Smooth muscle cell (in vitro differentiated cells): ENCODE data around the gene ID1. TPM values are rescaled to one million over a fixed set of nuclear protein-coding genes. Genes with fewer than 3 reads are reported as not detected.
A peak's percentile ranks its signal among the peaks of the same experiment; 100 is the strongest.

ENCODE experiments used
- DNase-seq: peaks from one replicate; lab custom pipeline; 2025; ENCODE audit not compliant: unreplicated experiment; lab: John Stamatoyannopoulos, UW
- H2AFZ ChIP-seq: fragments of 200-600 bp; sonication (generic); 2 replicates; pipeline ENCODE4 v1.6.0; 2016; ENCODE audit warnings: antibody characterized with exemption, low read depth, mild to moderate bottlenecking
- H3F3A ChIP-seq: fragments of 200-600 bp; sonication (generic); 2 replicates; pipeline ENCODE4 v1.6.0; 2017; ENCODE audit warnings: antibody characterized with exemption, low read depth
- H3K27ac ChIP-seq: fragments of 200-600 bp; sonication (generic); 2 replicates; pipeline ENCODE4 v1.5.1; 2016; ENCODE audit warnings: low read depth, mild to moderate bottlenecking
- H3K27me3 ChIP-seq: fragments of 200-600 bp; sonication (generic); 2 replicates; pipeline ENCODE4 v1.6.1; 2016; ENCODE audit warnings: low read depth, mild to moderate bottlenecking
- H3K36me3 ChIP-seq: fragments of 200-600 bp; sonication (generic); 2 replicates; pipeline ENCODE4 v1.5.1; 2016; ENCODE audit warnings: low read depth
- H3K4me1 ChIP-seq: fragments of 200-600 bp; sonication (generic); 2 replicates; pipeline ENCODE4 v1.5.1; 2016; ENCODE audit warnings: low read depth
- H3K4me2 ChIP-seq: fragments of 200-600 bp; sonication (generic); 2 replicates; pipeline ENCODE4 v1.6.0; 2016; ENCODE audit warnings: mild to moderate bottlenecking
- H3K4me3 ChIP-seq: fragments of 200-600 bp; sonication (generic); 2 replicates; pipeline ENCODE4 v1.5.1; 2016; ENCODE audit warnings: mild to moderate bottlenecking
- H3K79me2 ChIP-seq: fragments of 200-600 bp; sonication (generic); 2 replicates; pipeline ENCODE4 v1.6.0; 2016; ENCODE audit warnings: low read depth, mild to moderate bottlenecking
- H3K9ac ChIP-seq: fragments of 200-600 bp; sonication (generic); 2 replicates; pipeline ENCODE4 v1.6.0; 2016; ENCODE audit warnings: low read depth
- H3K9me3 ChIP-seq: fragments of 200-600 bp; sonication (generic); replicated peaks from 2 replicates; pipeline ENCODE4 v1.5.1; 2016; ENCODE audit warnings: low read depth
- H4K20me1 ChIP-seq: fragments of 200-600 bp; sonication (generic); 2 replicates; pipeline ENCODE4 v1.6.0; 2016; ENCODE audit warnings: low read depth
- CTCF ChIP-seq: fragments of 200-600 bp; sonication (generic); IDR thresholded peaks from 2 replicates; pipeline ENCODE4 v1.5.1; 2017; ENCODE audit warnings: borderline replicate concordance, mild to moderate bottlenecking, antibody characterized with exemption; ENCODE audit not compliant: insufficient read depth, poor library complexity, severe bottlenecking
- WGBS: methylation state at CpG from one replicate; pipeline ENCODE4 v1.1.7; 2016; ENCODE audit warnings: low lambda C conversion rate; 5-methylcytosine and 5-hydroxymethylcytosine counted together
- polyA plus RNA-seq: library from polyadenylated mRNA; unstranded; fragments of >200 nt; fragmentation: Nextera tagmentation; extraction: Ambion mirVana; gene quantifications from 2 replicates; pipeline ENCODE4 v1.2.1, GENCODE V29; 2016
- total RNA-seq: library from RNA; depleted of rRNA; stranded (reverse); fragments of >200 nt; gene quantifications from 2 replicates; pipeline ENCODE4 v1.2.3, GENCODE V29; 2014

Gene ID1
- total and polyA plus RNA-seq, 2 experiments from 2014 or later = 87.6 to 396 TPM

- no peak for TF ChIP-seq CTCF
- DNase-seq = no peak
- Histone ChIP-seq H3K4me2 (no peak overlapping the region), H3K27ac (no peak overlapping the region), H2AFZ (no peak overlapping the region), H3K4me1 (peaks cover 4% of the 10 kb centered on the region), H4K20me1 (no peaks in the 10 kb centered on the region), H3K9ac (no peak overlapping the region), H3K79me2 (no peaks in the 10 kb centered on the region), H3K27me3 (no peaks in the 10 kb centered on the region), H3F3A (no peaks in the 10 kb centered on the region), H3K4me3 (no peak overlapping the region), H3K9me3 (no peaks in the 10 kb centered on the region), H3K36me3 (no peaks in the 10 kb centered on the region)
- 80% methylated on average over 7 of the region's 7 CpGs for WGBS
Observed at GRCh38 chr20:31580706-31581105, 24.4 kb upstream of the ID1 start.

- no peak overlapping the region for H2AFZ ChIP-seq
- no peak overlapping the region for H3K4me3 ChIP-seq
- no peaks in the 10 kb centered on the region for H3K27me3 ChIP-seq
- peaks cover 6% of the 10 kb centered on the region for H3K4me1 ChIP-seq
- no peaks in the 10 kb centered on the region for H3K9me3 ChIP-seq
- H3K79me2 ChIP-seq = no peaks in the 10 kb centered on the region
- no peak overlapping the region for H3K27ac ChIP-seq
- no peak overlapping the region for H3K4me2 ChIP-seq
- no peaks in the 10 kb centered on the region for H3K36me3 ChIP-seq
- H3K9ac ChIP-seq = no peak overlapping the region
- 85% methylated on average over 13 of the region's 13 CpGs for WGBS
- H4K20me1 ChIP-seq = no peaks in the 10 kb centered on the region
- TF ChIP-seq CTCF = no peak
- H3F3A ChIP-seq = no peaks in the 10 kb centered on the region
- DNase-seq = no peak
Observed at GRCh38 chr20:31581391-31581790, 23.7 kb upstream of the ID1 start.

GRCh38 chr20:31587545-31588389 lies 17.3 kb upstream of the ID1 start:
- Histone ChIP-seq H3K4me1 (peaks cover 6% of the 10 kb centered on the region), H3K9me3 (no peaks in the 10 kb centered on the region), H3F3A (peaks cover 14% of the 10 kb centered on the region), H2AFZ (no peak overlapping the region), H3K27me3 (no peaks in the 10 kb centered on the region), H3K4me2 (peak overlapping the region; percentile 83), H3K9ac (peak overlapping the region; percentile 6), H3K79me2 (no peaks in the 10 kb centered on the region), H3K36me3 (no peaks in the 10 kb centered on the region), H3K4me3 (peak overlapping the region; percentile 53), H4K20me1 (no peaks in the 10 kb centered on the region), H3K27ac (peak overlapping the region; percentile 66)
- no peak for TF ChIP-seq CTCF
- no peak for DNase-seq
- WGBS = 8% methylated on average over 75 of the region's 76 CpGs
